Activated CD4-positive, alpha-beta T cell treated with anti-CD3 and anti-CD28 coated beads for 48 hours (primary cell): ENCODE measurements around the gene PRDM16.

ENCODE experiments used
- DNase-seq: peaks from one replicate; pipeline ENCODE4 v3.0.0-alpha.2; 2020

PRDM16 gene

GRCh38 chr1:3349161-3349967 lies 280.4 kb downstream of the PRDM16 start:
- no peak for DNase-seq

GRCh38 chr1:3349968-3350299 lies 280.9 kb downstream of the PRDM16 start:
- DNase-seq = no peak

- DNase-seq = no peak
Observed at GRCh38 chr1:3350506-3351261, 281.7 kb downstream of the PRDM16 start.

- no peak for DNase-seq
Observed at GRCh38 chr1:3351449-3352298, 282.7 kb downstream of the PRDM16 start.

- no peak for DNase-seq
Observed at GRCh38 chr1:3352299-3352951, 283.4 kb downstream of the PRDM16 start.

- no peak for DNase-seq
Observed at GRCh38 chr1:3352952-3353331, 283.9 kb downstream of the PRDM16 start.

- DNase-seq = no peak
Observed at GRCh38 chr1:3353876-3354275, 284.9 kb downstream of the PRDM16 start.

GRCh38 chr1:3355089-3355488 lies 286.1 kb downstream of the PRDM16 start:
- no peak for DNase-seq

GRCh38 chr1:3355894-3356826 lies 287.2 kb downstream of the PRDM16 start:
- DNase-seq = no peak

- DNase-seq = no peak
Observed at GRCh38 chr1:3356827-3357460, 287.9 kb downstream of the PRDM16 start.

- DNase-seq = no peak
Observed at GRCh38 chr1:3357526-3358297, 288.7 kb downstream of the PRDM16 start.

GRCh38 chr1:3359351-3359750 lies 290.3 kb downstream of the PRDM16 start:
- DNase-seq = no peak

- DNase-seq = no peak
Observed at GRCh38 chr1:3359756-3360440, 290.9 kb downstream of the PRDM16 start.

GRCh38 chr1:3360646-3361257 lies 291.7 kb downstream of the PRDM16 start:
- no peak for DNase-seq

GRCh38 chr1:3363023-3363422 lies 294.0 kb downstream of the PRDM16 start:
- no peak for DNase-seq

- no peak for DNase-seq
Observed at GRCh38 chr1:3363756-3364155, 294.8 kb downstream of the PRDM16 start.

- no peak for DNase-seq
Observed at GRCh38 chr1:3364551-3364950, 295.5 kb downstream of the PRDM16 start.

- DNase-seq = no peak
Observed at GRCh38 chr1:3364983-3365382, 296.0 kb downstream of the PRDM16 start.

GRCh38 chr1:3365523-3366125 lies 296.6 kb downstream of the PRDM16 start:
- DNase-seq = no peak
